GM12891 (cell line): ENCODE results near the gene ANKFN1.

Source experiments
- PAX5 ChIP-seq: IDR thresholded peaks from 2 replicates; pipeline ENCODE4 v1.6.1; 2011; ENCODE audit warnings: low read length, moderate library complexity, mild to moderate bottlenecking; ENCODE audit not compliant: insufficient read depth, severe bottlenecking
- POLR2A ChIP-seq: IDR thresholded peaks from 2 replicates; pipeline ENCODE4 v1.6.1; 2011; ENCODE audit warnings: low read depth, low read length, control low read depth
- POLR2AphosphoS5 ChIP-seq: IDR thresholded peaks from 2 replicates; pipeline ENCODE4 v1.6.1; 2011; ENCODE audit warnings: low read depth, low read length, control low read depth
- POU2F2 ChIP-seq: IDR thresholded peaks from 2 replicates; pipeline ENCODE4 v1.6.1; 2011; ENCODE audit warnings: low read depth, mild to moderate bottlenecking, control low read depth, low read length, moderate library complexity
- SPI1 ChIP-seq: IDR thresholded peaks from 2 replicates; pipeline ENCODE4 v1.6.1; 2011; ENCODE audit warnings: low read depth, low read length, control low read depth
- TAF1 ChIP-seq: IDR thresholded peaks from 2 replicates; pipeline ENCODE4 v1.6.1; 2011; ENCODE audit warnings: low read depth, low read length, control low read depth

DNA sequence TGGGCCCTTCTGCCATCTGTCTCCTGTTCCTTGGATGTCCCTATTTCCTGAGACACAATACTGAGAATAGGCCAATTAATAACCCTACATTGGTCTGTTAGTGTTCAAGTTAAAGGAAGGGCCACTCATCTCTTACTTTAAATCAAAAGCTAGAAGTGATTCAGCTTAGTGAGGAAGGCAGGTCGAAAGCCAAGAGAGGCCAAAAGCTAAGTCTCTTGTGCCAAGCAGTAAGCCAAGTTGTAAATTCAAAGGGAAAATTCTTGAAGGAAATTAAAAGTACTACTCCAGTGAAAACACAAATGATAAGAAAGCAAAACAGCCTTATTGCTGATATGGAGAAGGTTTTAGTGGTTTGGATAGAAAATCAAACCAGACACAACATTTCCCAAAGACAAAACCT lies 28.8 kb downstream of the ANKFN1 start:
- TF ChIP-seq SPI1 = no peak
- TF ChIP-seq POLR2A = no peak
- no peak for TF ChIP-seq POLR2AphosphoS5
- no peak for TF ChIP-seq TAF1
- no peak for TF ChIP-seq PAX5
- TF ChIP-seq POU2F2 = no peak
